Loucy (cell line): Measurements from ENCODE around the gene NHERF1.

Experiments
- H2AFZ ChIP-seq: fragments of 200-600 bp; sonication (generic); 2 replicates; pipeline ENCODE4 v1.6.0; 2016; ENCODE audit warnings: antibody characterized with exemption, mild to moderate bottlenecking, low read length, moderate library complexity
- H3F3A ChIP-seq: fragments of 200-600 bp; 2 replicates; pipeline ENCODE4 v1.6.0; 2016; ENCODE audit warnings: antibody characterized with exemption, low read depth, mild to moderate bottlenecking
- H3K27me3 ChIP-seq: fragments of 200-600 bp; sonication (generic); 2 replicates; pipeline ENCODE4 v1.6.1; 2014; ENCODE audit warnings: low read length, mild to moderate bottlenecking; ENCODE audit not compliant: insufficient read depth, poor library complexity, severe bottlenecking
- H3K36me3 ChIP-seq: fragments of 200-600 bp; sonication (generic); 2 replicates; pipeline ENCODE4 v1.6.1; 2016; ENCODE audit warnings: low read length; ENCODE audit not compliant: insufficient read depth
- H3K4me1 ChIP-seq: fragments of 200-600 bp; sonication (generic); 2 replicates; pipeline ENCODE4 v1.5.1; 2014; ENCODE audit warnings: low read length, mild to moderate bottlenecking; ENCODE audit not compliant: insufficient read depth, poor library complexity, severe bottlenecking
- H3K4me2 ChIP-seq: fragments of 200-600 bp; sonication (generic); 2 replicates; pipeline ENCODE4 v1.6.0; 2014; ENCODE audit warnings: antibody characterized with exemption, low read length, low read depth, mild to moderate bottlenecking; ENCODE audit not compliant: poor library complexity, severe bottlenecking
- H3K4me3 ChIP-seq: fragments of 200-600 bp; sonication (generic); 2 replicates; pipeline ENCODE4 v1.5.1; 2014; ENCODE audit warnings: low read length, mild to moderate bottlenecking, mixed read lengths; ENCODE audit not compliant: poor library complexity, severe bottlenecking
- H3K79me2 ChIP-seq: fragments of 200-600 bp; sonication (generic); 2 replicates; pipeline ENCODE4 v1.6.1; 2014; ENCODE audit warnings: low read length; ENCODE audit not compliant: insufficient read depth
- H3K9ac ChIP-seq: fragments of 200-600 bp; sonication (generic); 2 replicates; pipeline ENCODE4 v1.6.0; 2014; ENCODE audit warnings: mild to moderate bottlenecking, low read depth, low read length, moderate library complexity; ENCODE audit not compliant: poor library complexity, severe bottlenecking
- H3K9me2 ChIP-seq: fragments of 200-600 bp; sonication (generic); replicated peaks from 2 replicates; pipeline ENCODE4 v1.6.1; 2016; ENCODE audit warnings: low read depth, low read length, mixed read lengths
- H3K9me3 ChIP-seq: fragments of 200-600 bp; sonication (generic); 2 replicates; pipeline ENCODE4 v1.6.1; 2014; ENCODE audit warnings: mild to moderate bottlenecking, antibody characterized with exemption, low read length, low read depth; ENCODE audit not compliant: insufficient read depth
- H4K20me1 ChIP-seq: fragments of 200-600 bp; sonication (generic); 2 replicates; pipeline ENCODE4 v1.6.0; 2014; ENCODE audit warnings: antibody characterized with exemption, low read length, mild to moderate bottlenecking; ENCODE audit not compliant: insufficient read depth, poor library complexity, severe bottlenecking
- EZH2phosphoT487 ChIP-seq: fragments of 200-600 bp; IDR thresholded peaks from 2 replicates; pipeline ENCODE4 v1.6.1; 2018; ENCODE audit warnings: antibody characterized with exemption, mild to moderate bottlenecking, moderate library complexity, borderline replicate concordance
- TF ChIP-seq, protein P1 (sequence below): fragments of 200-600 bp; sonication (generic); conservative IDR thresholded peaks from 2 replicates; pipeline ENCODE4 v1.5.1; 2014; ENCODE audit warnings: mild to moderate bottlenecking, antibody characterized with exemption, low read length

NHERF1 gene

DNA sequence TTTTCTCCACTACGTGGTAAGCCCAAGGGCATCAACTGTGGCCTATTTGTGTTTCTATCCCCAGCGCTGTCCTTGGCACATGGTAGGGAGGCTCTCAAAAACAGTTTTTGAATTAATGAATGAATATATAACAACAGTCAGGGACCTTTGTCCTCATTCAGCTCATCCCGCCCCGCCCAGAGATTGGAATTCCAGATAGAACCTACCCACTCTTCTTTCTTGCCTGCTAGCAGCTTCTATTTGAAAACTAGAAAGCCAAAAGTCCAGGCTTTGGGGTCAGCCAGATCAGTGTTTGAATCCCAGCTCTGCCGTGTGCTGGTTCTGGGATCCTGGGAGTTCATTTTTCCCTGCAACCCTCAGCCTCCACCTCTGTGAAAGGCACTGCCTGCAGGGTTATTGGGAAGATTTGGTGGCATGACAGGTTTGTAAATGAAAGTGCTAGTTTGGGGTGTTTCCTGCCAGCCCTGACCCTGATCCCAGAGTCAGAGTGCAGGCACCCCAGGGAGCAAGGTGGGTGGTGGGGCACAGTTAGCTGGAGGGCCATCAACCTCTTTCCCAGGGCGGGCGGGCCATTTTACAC is 4.5 kb downstream of the NHERF1 start:
- H3K27me3 ChIP-seq = peaks cover 7% of the 10 kb centered on the region
- TF ChIP-seq EZH2phosphoT487 = no peak
- TF ChIP-seq, protein P1, sequence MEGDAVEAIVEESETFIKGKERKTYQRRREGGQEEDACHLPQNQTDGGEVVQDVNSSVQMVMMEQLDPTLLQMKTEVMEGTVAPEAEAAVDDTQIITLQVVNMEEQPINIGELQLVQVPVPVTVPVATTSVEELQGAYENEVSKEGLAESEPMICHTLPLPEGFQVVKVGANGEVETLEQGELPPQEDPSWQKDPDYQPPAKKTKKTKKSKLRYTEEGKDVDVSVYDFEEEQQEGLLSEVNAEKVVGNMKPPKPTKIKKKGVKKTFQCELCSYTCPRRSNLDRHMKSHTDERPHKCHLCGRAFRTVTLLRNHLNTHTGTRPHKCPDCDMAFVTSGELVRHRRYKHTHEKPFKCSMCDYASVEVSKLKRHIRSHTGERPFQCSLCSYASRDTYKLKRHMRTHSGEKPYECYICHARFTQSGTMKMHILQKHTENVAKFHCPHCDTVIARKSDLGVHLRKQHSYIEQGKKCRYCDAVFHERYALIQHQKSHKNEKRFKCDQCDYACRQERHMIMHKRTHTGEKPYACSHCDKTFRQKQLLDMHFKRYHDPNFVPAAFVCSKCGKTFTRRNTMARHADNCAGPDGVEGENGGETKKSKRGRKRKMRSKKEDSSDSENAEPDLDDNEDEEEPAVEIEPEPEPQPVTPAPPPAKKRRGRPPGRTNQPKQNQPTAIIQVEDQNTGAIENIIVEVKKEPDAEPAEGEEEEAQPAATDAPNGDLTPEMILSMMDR = no peak
- peaks cover 51% of the 10 kb centered on the region for H3K4me1 ChIP-seq
- H3K36me3 ChIP-seq = peaks cover 12% of the 10 kb centered on the region; the same call in 1 of the 2 replicates
- H3F3A ChIP-seq = no peaks in the 10 kb centered on the region
- peaks cover 90% of the 10 kb centered on the region for H4K20me1 ChIP-seq
- H3K9ac ChIP-seq = peak overlapping the region; percentile 98
- H3K4me3 ChIP-seq = peak overlapping the region; percentile 94
- H2AFZ ChIP-seq = no peak overlapping the region
- H3K79me2 ChIP-seq = peaks cover 98% of the 10 kb centered on the region
- H3K4me2 ChIP-seq = peak overlapping the region; percentile 92
- H3K9me2 ChIP-seq = no peaks in the 10 kb centered on the region
- no peaks in the 10 kb centered on the region for H3K9me3 ChIP-seq

DNA sequence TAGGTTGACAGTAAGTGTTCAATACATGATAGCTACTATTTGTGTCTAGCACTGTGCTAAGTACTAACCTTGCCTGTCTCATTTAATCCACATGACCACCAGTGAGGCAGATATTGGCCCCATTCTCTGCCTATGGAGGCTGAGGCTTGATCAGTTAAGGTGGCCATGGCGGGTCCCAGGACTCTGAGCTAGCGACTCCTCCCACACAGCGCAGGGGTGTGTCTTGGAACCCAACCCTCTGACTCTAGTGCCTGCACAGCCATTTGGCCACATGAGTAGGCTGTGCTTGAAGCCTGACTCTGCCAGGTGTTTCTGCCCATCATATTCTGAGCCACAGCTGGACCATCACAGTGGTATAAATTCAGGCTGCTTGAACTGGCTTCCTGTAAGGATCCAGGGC is 6.4 kb downstream of the NHERF1 start:
- H3K27me3 ChIP-seq = no peaks in the 10 kb centered on the region
- H3K9me2 ChIP-seq = no peaks in the 10 kb centered on the region
- H2AFZ ChIP-seq = no peak overlapping the region
- H3K4me3 ChIP-seq = peak overlapping the region; percentile 94
- TF ChIP-seq, protein P1 = no peak
- TF ChIP-seq EZH2phosphoT487 = no peak
- peaks cover 99% of the 10 kb centered on the region for H3K79me2 ChIP-seq
- H3K36me3 ChIP-seq = peaks cover 12% of the 10 kb centered on the region; the same call in 1 of the 2 replicates
- H3K9me3 ChIP-seq = no peaks in the 10 kb centered on the region
- H3F3A ChIP-seq = no peaks in the 10 kb centered on the region
- H3K4me2 ChIP-seq = peak overlapping the region; percentile 92
- H4K20me1 ChIP-seq = peaks cover 94% of the 10 kb centered on the region
- H3K9ac ChIP-seq = peak overlapping the region; percentile 9
- H3K4me1 ChIP-seq = peaks cover 67% of the 10 kb centered on the region

DNA sequence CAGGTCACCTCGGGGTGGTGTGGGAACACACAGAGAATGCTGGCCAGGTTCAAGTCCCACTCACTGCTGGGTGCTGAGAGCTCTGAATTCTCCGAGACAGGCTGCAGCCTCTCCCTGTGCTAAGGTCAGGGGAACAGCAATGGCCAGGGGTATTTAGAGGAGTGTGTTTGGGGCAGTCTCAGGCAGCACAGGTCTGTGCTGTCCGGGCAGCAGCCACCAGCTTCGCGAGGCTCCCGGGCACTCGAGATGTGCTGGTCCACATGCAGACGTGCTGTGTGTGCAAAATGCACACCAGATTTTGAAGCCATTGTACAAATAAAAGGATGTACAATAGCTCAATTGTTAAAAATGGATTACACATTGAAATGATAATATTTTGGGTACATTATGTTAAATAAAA is 7.1 kb downstream of the NHERF1 start:
- Histone ChIP-seq H3K9ac (no peak overlapping the region), H3F3A (no peaks in the 10 kb centered on the region), H3K36me3 (peaks cover 13% of the 10 kb centered on the region; the same call in 1 of the 2 replicates), H3K4me3 (peak overlapping the region; percentile 94), H3K4me1 (peaks cover 74% of the 10 kb centered on the region), H3K79me2 (peaks cover 99% of the 10 kb centered on the region), H4K20me1 (peaks cover 94% of the 10 kb centered on the region), H3K9me2 (no peaks in the 10 kb centered on the region), H3K4me2 (peak overlapping the region; percentile 92), H3K27me3 (no peaks in the 10 kb centered on the region), H2AFZ (no peak overlapping the region), H3K9me3 (no peaks in the 10 kb centered on the region)
- TF ChIP-seq, protein P1 = no peak
- TF ChIP-seq EZH2phosphoT487 = no peak
